K562 (cell line): ENCODE data around the gene RINT1. TPM values are rescaled to one million over a fixed set of nuclear protein-coding genes. Genes with fewer than 3 reads are reported as not detected.

ENCODE experiments used
- BRCA1 ChIP-seq, 2 experiments: fragments of 450-650 bp in 1 of 2; sonication (generic) in 1 of 2; formaldehyde crosslinking in 1 of 2; IDR thresholded peaks; 2 replicates each; pipeline versions ENCODE4 v1.5.0 to v1.6.1; 2017 to 2020; ENCODE audit warnings: mild to moderate bottlenecking in 1 of 2, missing genetic modification reagents in 1 of 2
- E2F5 ChIP-seq: sonication (generic); formaldehyde crosslinking; IDR thresholded peaks from 2 replicates; pipeline ENCODE4 v1.8.0; 2022; ENCODE audit warnings: mild to moderate bottlenecking, missing genetic modification reagents
- ELF2 ChIP-seq: fragments of 250-450 bp; sonication (Bioruptor Pico); IDR thresholded peaks from 2 replicates; pipeline ENCODE4 v1.5.0; 2021; ENCODE audit warnings: mild to moderate bottlenecking
- GTF2E2 ChIP-seq: fragments of 200-800 bp; sonication (Bioruptor generic); IDR thresholded peaks from 2 replicates; pipeline ENCODE4 v1.6.1; 2016; ENCODE audit warnings: missing genetic modification characterization, missing compliant biosample characterization
- JUN ChIP-seq, 2 experiments: sonication (generic) in 1 of 2; formaldehyde crosslinking in 1 of 2; IDR thresholded peaks; 2 replicates each; pipeline versions ENCODE4 v1.6.1 to v1.8.0; 2012 to 2022; ENCODE audit warnings: borderline replicate concordance in 2 of 2, mild to moderate bottlenecking in 2 of 2, improper control_type of control experiment in 1 of 2, low read depth in 1 of 2, low read length in 1 of 2, missing genetic modification reagents in 1 of 2
- JUND ChIP-seq, 2 experiments: IDR thresholded peaks; 2 replicates in 1 of 2; 3 replicates in 1 of 2; pipeline ENCODE4 v1.6.1; 2011; ENCODE audit warnings: borderline replicate concordance in 2 of 2, low read depth in 2 of 2, low read length in 2 of 2, improper control_type of control experiment in 1 of 2, missing biosample characterization in 1 of 2, missing genetic modification characterization in 1 of 2, missing genetic modification reagents in 1 of 2
- NBN ChIP-seq: fragments of 450-650 bp; IDR thresholded peaks from 2 replicates; pipeline ENCODE4 v1.6.1; 2016; ENCODE audit warnings: low read depth, mild to moderate bottlenecking
- NEUROD1 ChIP-seq: fragments of 150-350 bp; IDR thresholded peaks from 2 replicates; pipeline ENCODE4 v1.6.1; 2014; ENCODE audit warnings: borderline replicate concordance, low read length, low read depth; ENCODE audit not compliant: partially characterized antibody
- ZFX ChIP-seq: sonication (generic); formaldehyde crosslinking; IDR thresholded peaks from 2 replicates; pipeline ENCODE4 v1.8.0; 2022; ENCODE audit warnings: mild to moderate bottlenecking, missing genetic modification reagents, moderate library complexity
- ZNF445 ChIP-seq: fragments of 250-450 bp; sonication (Bioruptor Pico); IDR thresholded peaks from 2 replicates; pipeline ENCODE4 v1.4.0; 2020; ENCODE audit warnings: low read depth, mild to moderate bottlenecking, moderate library complexity
- ZZZ3 ChIP-seq: fragments of 450-650 bp; IDR thresholded peaks from 2 replicates; pipeline ENCODE4 v1.6.1; 2016; ENCODE audit warnings: antibody characterized with exemption, mild to moderate bottlenecking, moderate library complexity
- polyA plus RNA-seq, 8 experiments: library from polyadenylated mRNA; depleted of rRNA in 4 of 8; stranded (reverse) in 5 of 8; unstranded in 3 of 8; fragments of >200 nt; fragmentation: Nextera tagmentation in 2 of 8; fragmentation: Illumina TruSeq in 1 of 8; extraction: Ambion mirVana in 2 of 8; extraction: Trizol in 1 of 8; gene quantifications; 2 replicates each; pipeline versions ENCODE4 v1.2.1 to v1.2.3, GENCODE V29; 2011 to 2014; ENCODE audit warnings: inconsistent platforms in 1 of 8, missing spikeins in 1 of 8
- total RNA-seq, 7 experiments: library from RNA; depleted of rRNA in 6 of 7; stranded (reverse); fragments of >200 nt in 6 of 7; fragmentation: Illumina TruSeq in 2 of 7; extraction: Trizol in 2 of 7; gene quantifications; 2 replicates each; pipeline versions ENCODE4 v1.2.1 to v1.2.3, GENCODE V29; 2011 to 2021; ENCODE audit warnings: low replicate concordance in 1 of 7
- TF ChIP-seq, protein P1 (sequence below): fragments of 250-450 bp; sonication (Bioruptor Pico); IDR thresholded peaks from 2 replicates; pipeline ENCODE4 v1.9.0; 2021; ENCODE audit warnings: mild to moderate bottlenecking, inconsistent platforms
- TF ChIP-seq, protein P2 (sequence below), 2 experiments: fragments of 450-650 bp; IDR thresholded peaks; 2 replicates each; pipeline ENCODE4 v1.6.1; 2016
- TF ChIP-seq, protein P3 (sequence below), 3 experiments: IDR thresholded peaks in 2 of 3; conservative IDR thresholded peaks in 1 of 3; 2 replicates each; pipeline ENCODE4 v1.5.1; 2011 to 2012; ENCODE audit warnings: low read length in 3 of 3, mild to moderate bottlenecking in 3 of 3, control low read depth in 2 of 3, improper control_type of control experiment in 1 of 3, inconsistent platforms in 1 of 3, low read depth in 1 of 3, mixed read lengths in 1 of 3, moderate library complexity in 1 of 3; ENCODE audit not compliant: insufficient read depth in 2 of 3
- TF ChIP-seq, protein P4 (sequence below): fragments of 250-450 bp; sonication (Bioruptor Pico); IDR thresholded peaks from 2 replicates; pipeline ENCODE4 v1.8.0; 2022; ENCODE audit warnings: inconsistent platforms

Gene RINT1
- total and polyA plus RNA-seq, 9 of the 15 experiments (the other 6 are each of a cell fraction or from before 2014, with no cell fraction given) = 21.3 to 74.3 (median 27.4) TPM

- TF ChIP-seq, protein P1, sequence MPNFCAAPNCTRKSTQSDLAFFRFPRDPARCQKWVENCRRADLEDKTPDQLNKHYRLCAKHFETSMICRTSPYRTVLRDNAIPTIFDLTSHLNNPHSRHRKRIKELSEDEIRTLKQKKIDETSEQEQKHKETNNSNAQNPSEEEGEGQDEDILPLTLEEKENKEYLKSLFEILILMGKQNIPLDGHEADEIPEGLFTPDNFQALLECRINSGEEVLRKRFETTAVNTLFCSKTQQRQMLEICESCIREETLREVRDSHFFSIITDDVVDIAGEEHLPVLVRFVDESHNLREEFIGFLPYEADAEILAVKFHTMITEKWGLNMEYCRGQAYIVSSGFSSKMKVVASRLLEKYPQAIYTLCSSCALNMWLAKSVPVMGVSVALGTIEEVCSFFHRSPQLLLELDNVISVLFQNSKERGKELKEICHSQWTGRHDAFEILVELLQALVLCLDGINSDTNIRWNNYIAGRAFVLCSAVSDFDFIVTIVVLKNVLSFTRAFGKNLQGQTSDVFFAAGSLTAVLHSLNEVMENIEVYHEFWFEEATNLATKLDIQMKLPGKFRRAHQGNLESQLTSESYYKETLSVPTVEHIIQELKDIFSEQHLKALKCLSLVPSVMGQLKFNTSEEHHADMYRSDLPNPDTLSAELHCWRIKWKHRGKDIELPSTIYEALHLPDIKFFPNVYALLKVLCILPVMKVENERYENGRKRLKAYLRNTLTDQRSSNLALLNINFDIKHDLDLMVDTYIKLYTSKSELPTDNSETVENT = peak; percentile 100
- TF ChIP-seq GTF2E2 (tag) = peak; percentile 96
- peak; percentile 95 for TF ChIP-seq E2F5 (CRISPR knock-in tag)
- TF ChIP-seq JUND (IDR thresholded peaks at IDR 0.05; ENCODE audit: borderline replicate concordance, low read depth, low read length) = peak; percentile 73
- TF ChIP-seq JUND (tag; IDR thresholded peaks at IDR 0.05; ENCODE audit: borderline replicate concordance, low read depth, low read length) = 0 out of 3 replicates have a peak, but pooled peaks have one; percentile 57
- peak; percentile 97 for TF ChIP-seq ZFX
- peak; percentile 93 for TF ChIP-seq NBN
- TF ChIP-seq ELF2 (CRISPR knock-in tag) = peak; percentile 78; the same call in 1 of the 2 replicates
- TF ChIP-seq BRCA1 (IDR thresholded peaks at IDR 0.05) = no peak
- no peak for TF ChIP-seq BRCA1 (CRISPR knock-in tag; IDR thresholded peaks at IDR 0.05)
- TF ChIP-seq ZZZ3 = peak; percentile 76
- TF ChIP-seq, protein P2, sequence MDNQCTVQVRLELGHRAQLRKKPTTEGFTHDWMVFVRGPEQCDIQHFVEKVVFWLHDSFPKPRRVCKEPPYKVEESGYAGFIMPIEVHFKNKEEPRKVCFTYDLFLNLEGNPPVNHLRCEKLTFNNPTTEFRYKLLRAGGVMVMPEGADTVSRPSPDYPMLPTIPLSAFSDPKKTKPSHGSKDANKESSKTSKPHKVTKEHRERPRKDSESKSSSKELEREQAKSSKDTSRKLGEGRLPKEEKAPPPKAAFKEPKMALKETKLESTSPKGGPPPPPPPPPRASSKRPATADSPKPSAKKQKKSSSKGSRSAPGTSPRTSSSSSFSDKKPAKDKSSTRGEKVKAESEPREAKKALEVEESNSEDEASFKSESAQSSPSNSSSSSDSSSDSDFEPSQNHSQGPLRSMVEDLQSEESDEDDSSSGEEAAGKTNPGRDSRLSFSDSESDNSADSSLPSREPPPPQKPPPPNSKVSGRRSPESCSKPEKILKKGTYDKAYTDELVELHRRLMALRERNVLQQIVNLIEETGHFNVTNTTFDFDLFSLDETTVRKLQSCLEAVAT (IDR thresholded peaks at IDR 0.05) = peak in 1 of 2 experiments; percentile 79; a peak in 2 of 4 replicates
- TF ChIP-seq ZNF445 (CRISPR knock-in tag) = no peak
- TF ChIP-seq NEUROD1 = peak; percentile 79
- peak; percentile 70; the same call in 1 of the 2 replicates for TF ChIP-seq JUN (IDR thresholded peaks at IDR 0.05; ENCODE audit: borderline replicate concordance, low read depth, low read length)
- TF ChIP-seq JUN (CRISPR knock-in tag; IDR thresholded peaks at IDR 0.05; ENCODE audit: borderline replicate concordance) = peak; percentile 47; the same call in 1 of the 2 replicates
- TF ChIP-seq, protein P3, sequence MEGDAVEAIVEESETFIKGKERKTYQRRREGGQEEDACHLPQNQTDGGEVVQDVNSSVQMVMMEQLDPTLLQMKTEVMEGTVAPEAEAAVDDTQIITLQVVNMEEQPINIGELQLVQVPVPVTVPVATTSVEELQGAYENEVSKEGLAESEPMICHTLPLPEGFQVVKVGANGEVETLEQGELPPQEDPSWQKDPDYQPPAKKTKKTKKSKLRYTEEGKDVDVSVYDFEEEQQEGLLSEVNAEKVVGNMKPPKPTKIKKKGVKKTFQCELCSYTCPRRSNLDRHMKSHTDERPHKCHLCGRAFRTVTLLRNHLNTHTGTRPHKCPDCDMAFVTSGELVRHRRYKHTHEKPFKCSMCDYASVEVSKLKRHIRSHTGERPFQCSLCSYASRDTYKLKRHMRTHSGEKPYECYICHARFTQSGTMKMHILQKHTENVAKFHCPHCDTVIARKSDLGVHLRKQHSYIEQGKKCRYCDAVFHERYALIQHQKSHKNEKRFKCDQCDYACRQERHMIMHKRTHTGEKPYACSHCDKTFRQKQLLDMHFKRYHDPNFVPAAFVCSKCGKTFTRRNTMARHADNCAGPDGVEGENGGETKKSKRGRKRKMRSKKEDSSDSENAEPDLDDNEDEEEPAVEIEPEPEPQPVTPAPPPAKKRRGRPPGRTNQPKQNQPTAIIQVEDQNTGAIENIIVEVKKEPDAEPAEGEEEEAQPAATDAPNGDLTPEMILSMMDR (IDR thresholded peaks at IDR 0.05 in 2 of 3, conservative IDR thresholded peaks at IDR 0.05 in 1 of 3; ENCODE audit: insufficient read depth in 2 of 3, low read depth in 1 of 3, low read length in 3 of 3) = peak; percentile 88 to 98 (median 96)
- TF ChIP-seq, protein P4, sequence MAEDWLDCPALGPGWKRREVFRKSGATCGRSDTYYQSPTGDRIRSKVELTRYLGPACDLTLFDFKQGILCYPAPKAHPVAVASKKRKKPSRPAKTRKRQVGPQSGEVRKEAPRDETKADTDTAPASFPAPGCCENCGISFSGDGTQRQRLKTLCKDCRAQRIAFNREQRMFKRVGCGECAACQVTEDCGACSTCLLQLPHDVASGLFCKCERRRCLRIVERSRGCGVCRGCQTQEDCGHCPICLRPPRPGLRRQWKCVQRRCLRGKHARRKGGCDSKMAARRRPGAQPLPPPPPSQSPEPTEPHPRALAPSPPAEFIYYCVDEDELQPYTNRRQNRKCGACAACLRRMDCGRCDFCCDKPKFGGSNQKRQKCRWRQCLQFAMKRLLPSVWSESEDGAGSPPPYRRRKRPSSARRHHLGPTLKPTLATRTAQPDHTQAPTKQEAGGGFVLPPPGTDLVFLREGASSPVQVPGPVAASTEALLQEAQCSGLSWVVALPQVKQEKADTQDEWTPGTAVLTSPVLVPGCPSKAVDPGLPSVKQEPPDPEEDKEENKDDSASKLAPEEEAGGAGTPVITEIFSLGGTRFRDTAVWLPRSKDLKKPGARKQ (CRISPR knock-in tag) = no peak
Measured at GRCh38 chr7:105531792-105532671, at the start of gene RINT1 (continued).
